ENCODE results near the gene ACBD4.
A peak's percentile ranks its signal among the peaks of the same experiment; 100 is the strongest.

ACBD4 gene

GRCh38 chr17:45131616-45132319, 3.7 kb upstream of the ACBD4 start (continued):
- TF ChIP-seq, protein P1, sequence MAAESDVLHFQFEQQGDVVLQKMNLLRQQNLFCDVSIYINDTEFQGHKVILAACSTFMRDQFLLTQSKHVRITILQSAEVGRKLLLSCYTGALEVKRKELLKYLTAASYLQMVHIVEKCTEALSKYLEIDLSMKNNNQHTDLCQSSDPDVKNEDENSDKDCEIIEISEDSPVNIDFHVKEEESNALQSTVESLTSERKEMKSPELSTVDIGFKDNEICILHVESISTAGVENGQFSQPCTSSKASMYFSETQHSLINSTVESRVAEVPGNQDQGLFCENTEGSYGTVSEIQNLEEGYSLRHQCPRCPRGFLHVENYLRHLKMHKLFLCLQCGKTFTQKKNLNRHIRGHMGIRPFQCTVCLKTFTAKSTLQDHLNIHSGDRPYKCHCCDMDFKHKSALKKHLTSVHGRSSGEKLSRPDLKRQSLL (tag by site-specific recombination; IDR thresholded peaks at IDR 0.05) = no peak
- no peak for TF ChIP-seq ZNF677 (tag by site-specific recombination; IDR thresholded peaks at IDR 0.05)
- no peak for TF ChIP-seq ZNF521 (tag by site-specific recombination; IDR thresholded peaks at IDR 0.05)
- no peak for TF ChIP-seq ZNF747 (tag by site-specific recombination; IDR thresholded peaks at IDR 0.05)
- TF ChIP-seq PBX3 (CRISPR knock-in tag; IDR thresholded peaks at IDR 0.05) = no peak
- TF ChIP-seq, protein P2, sequence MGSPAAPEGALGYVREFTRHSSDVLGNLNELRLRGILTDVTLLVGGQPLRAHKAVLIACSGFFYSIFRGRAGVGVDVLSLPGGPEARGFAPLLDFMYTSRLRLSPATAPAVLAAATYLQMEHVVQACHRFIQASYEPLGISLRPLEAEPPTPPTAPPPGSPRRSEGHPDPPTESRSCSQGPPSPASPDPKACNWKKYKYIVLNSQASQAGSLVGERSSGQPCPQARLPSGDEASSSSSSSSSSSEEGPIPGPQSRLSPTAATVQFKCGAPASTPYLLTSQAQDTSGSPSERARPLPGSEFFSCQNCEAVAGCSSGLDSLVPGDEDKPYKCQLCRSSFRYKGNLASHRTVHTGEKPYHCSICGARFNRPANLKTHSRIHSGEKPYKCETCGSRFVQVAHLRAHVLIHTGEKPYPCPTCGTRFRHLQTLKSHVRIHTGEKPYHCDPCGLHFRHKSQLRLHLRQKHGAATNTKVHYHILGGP (tag by site-specific recombination; IDR thresholded peaks at IDR 0.05) = no peak
- TF ChIP-seq ZNF366 (tag by site-specific recombination; conservative IDR thresholded peaks at IDR 0.05) = no peak
- TF ChIP-seq, protein P3, sequence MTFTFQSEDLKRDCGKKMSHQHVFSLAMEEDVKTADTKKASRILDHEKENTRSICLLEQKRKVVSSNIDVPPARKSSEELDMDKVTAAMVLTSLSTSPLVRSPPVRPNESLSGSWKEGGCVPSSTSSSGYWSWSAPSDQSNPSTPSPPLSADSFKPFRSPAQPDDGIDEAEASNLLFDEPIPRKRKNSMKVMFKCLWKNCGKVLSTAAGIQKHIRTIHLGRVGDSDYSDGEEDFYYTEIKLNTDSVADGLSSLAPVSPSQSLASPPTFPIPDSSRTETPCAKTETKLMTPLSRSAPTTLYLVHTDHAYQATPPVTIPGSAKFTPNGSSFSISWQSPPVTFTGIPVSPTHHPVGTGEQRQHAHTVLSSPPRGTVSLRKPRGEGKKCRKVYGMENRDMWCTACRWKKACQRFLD (tag by site-specific recombination; IDR thresholded peaks at IDR 0.05) = no peak
- TF ChIP-seq ZNF791 (tag by site-specific recombination; IDR thresholded peaks at IDR 0.05) = no peak
- peak; percentile 41; the same call in 1 of the 2 replicates for TF ChIP-seq ZBTB17 (tag by site-specific recombination; IDR thresholded peaks at IDR 0.05)
- no peak for TF ChIP-seq ZNF239 (tag by site-specific recombination; IDR thresholded peaks at IDR 0.05)
- no peak for TF ChIP-seq ELK4 (IDR thresholded peaks at IDR 0.05; ENCODE audit: borderline replicate concordance, low read depth, low read length)
- no peak for TF ChIP-seq ZNF10 (tag by site-specific recombination; IDR thresholded peaks at IDR 0.05)
- 0 out of 2 replicates have a peak, but pooled peaks have one; percentile 54 for TF ChIP-seq ZNF423 (tag by site-specific recombination; IDR thresholded peaks at IDR 0.05)
- TF ChIP-seq ZNF501 (tag by site-specific recombination; IDR thresholded peaks at IDR 0.05) = peak; percentile 55; the same call in 1 of the 2 replicates
- TF ChIP-seq ZXDB (tag by site-specific recombination; IDR thresholded peaks at IDR 0.05) = peak; percentile 46; the same call in 1 of the 2 replicates
- TF ChIP-seq PATZ1 (tag by site-specific recombination; IDR thresholded peaks at IDR 0.05) = peak; percentile 72
- peak; percentile 49; the same call in 1 of the 2 replicates for TF ChIP-seq ZFP69B (tag by site-specific recombination; IDR thresholded peaks at IDR 0.05)
- no peak for TF ChIP-seq ZNF302 (tag by site-specific recombination; IDR thresholded peaks at IDR 0.05; ENCODE audit: low read depth)
- no peak for TF ChIP-seq ZNF404 (tag by site-specific recombination; IDR thresholded peaks at IDR 0.05)
- no peak for TF ChIP-seq SP3 (tag by site-specific recombination; IDR thresholded peaks at IDR 0.05)
- TF ChIP-seq KLF1 (tag by site-specific recombination; IDR thresholded peaks at IDR 0.05) = no peak
- TF ChIP-seq ZNF133 (tag by site-specific recombination; IDR thresholded peaks at IDR 0.05) = no peak
- peak; percentile 35 for TF ChIP-seq ZBTB26 (tag by site-specific recombination; optimal IDR thresholded peaks at IDR 0.05)
- TF ChIP-seq ZNF488 (tag by site-specific recombination; IDR thresholded peaks at IDR 0.05) = no peak
- TF ChIP-seq BCL11A (tag by site-specific recombination; IDR thresholded peaks at IDR 0.05; ENCODE audit: low read depth) = peak; percentile 91
- peak; percentile 26; the same call in 1 of the 2 replicates for TF ChIP-seq SCRT2 (tag by site-specific recombination; IDR thresholded peaks at IDR 0.05)
- no peak for TF ChIP-seq ZNF324 (tag by site-specific recombination; IDR thresholded peaks at IDR 0.05)
- TF ChIP-seq ZNF473 (tag by site-specific recombination; IDR thresholded peaks at IDR 0.05) = no peak
- TF ChIP-seq ZBTB1 (tag by site-specific recombination; IDR thresholded peaks at IDR 0.05) = no peak
- no peak for TF ChIP-seq ZNF596 (tag by site-specific recombination; IDR thresholded peaks at IDR 0.05)

All from HEK293 (cell line).